A549 treated with GW870086 at 1 μM for 4 hours (cell line): ENCODE results near the gene ZNF415. TPM values are rescaled to one million over a fixed set of nuclear protein-coding genes. Genes with fewer than 3 reads are reported as not detected.

Source experiments
- total RNA-seq: library from RNA; stranded (reverse); fragments of 200-300 nt; extraction: Qiagen RNA extraction; gene quantifications from 5 replicates; pipeline ENCODE4 v1.2.3, GENCODE V29; 2022; ENCODE audit warnings: low read depth

Gene ZNF415
- not detected in 5 replicates for total RNA-seq

GRCh38 chr19:53132141-53132991 lies at the start of gene ZNF415:
TSS of gene ZNF415 (minus strand) at chr19:53132910. CDS start at chr19:53122676, 10,234 bp downstream.

DNA sequence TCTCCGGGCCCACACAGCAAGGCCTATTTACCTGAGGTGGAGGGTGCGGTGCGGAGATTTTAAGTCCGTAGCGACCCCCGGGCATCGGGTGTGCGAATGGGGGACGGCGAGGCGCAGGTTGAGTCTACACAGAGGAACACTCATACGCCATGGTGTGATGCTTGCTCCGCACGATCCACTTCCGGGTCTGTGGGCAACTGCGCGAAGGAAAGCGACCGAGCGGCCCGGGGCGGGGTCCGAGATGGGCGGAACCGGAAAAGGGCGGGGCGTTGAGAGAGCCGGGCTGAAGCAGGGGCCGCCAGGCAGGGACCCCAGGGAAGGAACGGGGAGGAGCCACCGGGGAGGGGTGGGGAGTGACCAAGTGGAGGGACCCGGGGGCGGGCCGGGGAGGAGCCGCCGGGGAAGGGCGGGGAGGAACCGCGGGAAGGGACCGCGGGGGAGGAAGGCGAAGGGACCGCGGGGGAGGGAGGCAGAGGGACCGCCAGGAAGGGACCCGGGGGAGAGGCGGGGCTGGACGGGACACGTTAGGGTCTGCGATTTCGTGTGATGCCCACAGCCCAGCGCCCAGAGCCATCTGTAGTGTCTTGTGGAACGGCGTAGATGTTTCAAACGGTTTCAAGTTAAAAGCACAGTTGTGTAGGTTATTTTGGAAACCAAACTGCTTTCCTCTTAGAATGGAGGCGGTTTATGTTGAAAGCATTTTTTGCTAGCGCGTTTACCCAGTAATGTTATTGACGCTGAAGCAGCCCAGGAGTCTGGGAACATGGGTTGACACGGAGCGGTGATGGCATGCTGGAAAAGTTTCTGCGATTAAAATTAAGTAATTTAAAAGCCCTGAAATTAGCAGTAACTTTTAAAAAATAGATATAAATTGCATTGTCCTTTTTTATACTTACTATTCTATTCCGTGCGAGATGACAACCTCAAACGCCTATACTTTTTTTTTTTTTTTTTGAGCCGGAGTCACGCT lies 29.2 kb downstream of the ZNF415 start, which contains the start of gene ZNF160:
ZNF160 (minus strand) TSS at position 189 of the 970 bp plus-strand sequence. CDS start 17,146 bp downstream, outside the sequence.

Other genes with a start within 250 kb of the ZNF415 start
- gene ZNF320, start 235.3 kb downstream of the ZNF415 start, total RNA-seq: not detected in 5 replicates
- gene ZNF888, start 209.5 kb downstream of the ZNF415 start, total RNA-seq: 0.03 TPM in 1 of 5 replicates, not detected in the others
- 0.26 TPM in 1 of 5 replicates, not detected in the others for gene ZNF816, start 170.0 kb downstream of the ZNF415 start, total RNA-seq
- not detected in 5 replicates for gene ERVV-1, start 119.0 kb downstream of the ZNF415 start, total RNA-seq
- not detected in 5 replicates for gene ERVV-2, start 88.2 kb downstream of the ZNF415 start, total RNA-seq
- gene ZNF160, start 29.5 kb downstream of the ZNF415 start, total RNA-seq: 6.4 to 8.4 TPM (median 8.4 TPM) in 5 replicates
- gene ZNF347, start 26.1 kb upstream of the ZNF415 start, total RNA-seq: not detected in 5 replicates
- not detected in 5 replicates for gene ZNF665, start 60.4 kb upstream of the ZNF415 start, total RNA-seq
- gene ZNF677, start 122.0 kb upstream of the ZNF415 start, total RNA-seq: not detected in 5 replicates
- gene VN1R2, start 125.4 kb upstream of the ZNF415 start, total RNA-seq: not detected in 5 replicates
- not detected in 5 replicates for gene VN1R4, start 134.8 kb upstream of the ZNF415 start, total RNA-seq
- 2.7 to 4.3 TPM (median 3.8 TPM) in 5 replicates for gene ZNF845, start 200.8 kb upstream of the ZNF415 start, total RNA-seq
- gene ZNF525, start 232.8 kb upstream of the ZNF415 start, total RNA-seq: 0.14 to 0.66 TPM (median 0.24 TPM) in 5 replicates